ENCODE results near the gene RPP14. TPM values are rescaled to one million over a fixed set of nuclear protein-coding genes. Genes with fewer than 3 reads are reported as not detected.
A peak's percentile ranks its signal among the peaks of the same experiment; 100 is the strongest.
"Not testable (repeated sequence)": the region's sequence is repeated elsewhere in the genome, so short reads cannot be mapped to it uniquely, and the experiment has no call there.

Gene RPP14
- total and polyA plus RNA-seq, 3 experiments from 2014 or later, result 6.3 to 24.5 (median 22.7) TPM

GRCh38 chr3:58285334-58285733, 20.7 kb upstream of the RPP14 start:
- Histone ChIP-seq H3K27ac (ENCODE audit: low read depth, low read length) (no peak overlapping the region), H3K9me3 (ENCODE audit: low read length) (no peaks in the 10 kb centered on the region), H3K36me3 (ENCODE audit: insufficient read depth, low read length) (no peaks in the 10 kb centered on the region), H3K4me3 (ENCODE audit: low read length) (no peak overlapping the region), H3K4me1 (ENCODE audit: insufficient read depth, low read length) (no peaks in the 10 kb centered on the region), H3K27me3 (ENCODE audit: insufficient read depth, low read length, poor library complexity, severe bottlenecking) (no peaks in the 10 kb centered on the region)
- CTCF ChIA-PET, result no interaction called here
- Mint-ChIP-seq H3K27ac (peak overlapping the region in 1 of 8 donors; percentile 22), H3K4me3 (no peak overlapping the region), H3K9me3 (no peaks in the 10 kb centered on the region), H3K4me1 (no peaks in the 10 kb centered on the region), H3K27me3 (no peaks in the 10 kb centered on the region), H3K36me3 (peaks cover 12 to 48% (median 13%) of the 10 kb centered on the region in 3 donors)
- POLR2A ChIA-PET, result no interaction called here
- no peak for DNase-seq

GRCh38 chr3:58287354-58287753, 18.7 kb upstream of the RPP14 start:
- Histone ChIP-seq H3K36me3 (ENCODE audit: insufficient read depth, low read length) (no peaks in the 10 kb centered on the region), H3K4me3 (ENCODE audit: low read length) (no peak overlapping the region), H3K27ac (ENCODE audit: low read depth, low read length) (no peak overlapping the region), H3K9me3 (ENCODE audit: low read length) (no peaks in the 10 kb centered on the region), H3K27me3 (ENCODE audit: insufficient read depth, low read length, poor library complexity, severe bottlenecking) (no peaks in the 10 kb centered on the region), H3K4me1 (ENCODE audit: insufficient read depth, low read length) (no peaks in the 10 kb centered on the region)
- Mint-ChIP-seq H3K36me3 (peaks cover 11 to 38% (median 18%) of the 10 kb centered on the region in 3 donors), H3K4me3 (no peak overlapping the region), H3K27me3 (no peaks in the 10 kb centered on the region), H3K4me1 (no peaks in the 10 kb centered on the region), H3K27ac (no peak overlapping the region), H3K9me3 (no peaks in the 10 kb centered on the region)
- DNase-seq, result no peak
- POLR2A ChIA-PET, result no interaction called here
- CTCF ChIA-PET, result no interaction called here

GRCh38 chr3:58288011-58288728, 17.9 kb upstream of the RPP14 start:
- DNase-seq, result no peak
- Mint-ChIP-seq H3K27me3 (no peaks in the 10 kb centered on the region), H3K36me3 (peaks cover 11 to 35% (median 18%) of the 10 kb centered on the region in 3 donors), H3K4me3 (no peak overlapping the region), H3K9me3 (no peaks in the 10 kb centered on the region), H3K4me1 (no peaks in the 10 kb centered on the region), H3K27ac (peak overlapping the region in 1 of 8 donors; percentile 11)
- Histone ChIP-seq H3K27ac (ENCODE audit: low read depth, low read length) (no peak overlapping the region), H3K9me3 (ENCODE audit: low read length) (no peaks in the 10 kb centered on the region), H3K27me3 (ENCODE audit: insufficient read depth, low read length, poor library complexity, severe bottlenecking) (no peaks in the 10 kb centered on the region), H3K36me3 (ENCODE audit: insufficient read depth, low read length) (no peaks in the 10 kb centered on the region), H3K4me1 (ENCODE audit: insufficient read depth, low read length) (no peaks in the 10 kb centered on the region), H3K4me3 (ENCODE audit: low read length) (no peak overlapping the region)
- POLR2A ChIA-PET, result interaction anchor here (0.5 kb wide), 1 partner anchor 17 kb away, joined by 3 read pairs; no protein-coding TSS in a partner anchor
- CTCF ChIA-PET, result interaction anchor here (0.9 kb wide), 1 partner anchor 18 kb away, joined by 3 read pairs; no protein-coding TSS in a partner anchor

- H3K4me1 Mint-ChIP-seq; H3K4me3 Mint-ChIP-seq; H3K27me3 ChIP-seq (ENCODE audit: insufficient read depth, low read length, poor library complexity, severe bottlenecking); DNase-seq; H3K36me3 ChIP-seq (ENCODE audit: insufficient read depth, low read length); H3K9me3 Mint-ChIP-seq; H3K9me3 ChIP-seq (ENCODE audit: low read length); H3K4me3 ChIP-seq (ENCODE audit: low read length); CTCF ChIA-PET; H3K27ac Mint-ChIP-seq; H3K27ac ChIP-seq (ENCODE audit: low read depth, low read length); POLR2A ChIA-PET; H3K4me1 ChIP-seq (ENCODE audit: insufficient read depth, low read length); H3K27me3 Mint-ChIP-seq: not testable (repeated sequence)
- H3K36me3 Mint-ChIP-seq, result peaks cover 7 to 33% (median 22%) of the 10 kb centered on the region in 3 donors
Observed at GRCh38 chr3:58288964-58289613, 17.0 kb upstream of the RPP14 start.

- H3K4me1 Mint-ChIP-seq; H3K27me3 Mint-ChIP-seq; DNase-seq; POLR2A ChIA-PET; H3K4me3 Mint-ChIP-seq; H3K36me3 ChIP-seq (ENCODE audit: insufficient read depth, low read length); H3K27me3 ChIP-seq (ENCODE audit: insufficient read depth, low read length, poor library complexity, severe bottlenecking); H3K9me3 ChIP-seq (ENCODE audit: low read length); H3K4me3 ChIP-seq (ENCODE audit: low read length); H3K9me3 Mint-ChIP-seq; H3K4me1 ChIP-seq (ENCODE audit: insufficient read depth, low read length); CTCF ChIA-PET; H3K27ac ChIP-seq (ENCODE audit: low read depth, low read length): not testable (repeated sequence)
- Mint-ChIP-seq H3K36me3 (peaks cover 2 to 24% (median 20%) of the 10 kb centered on the region in 3 donors), H3K27ac (peak overlapping the region in 1 of 8 donors; percentile 76)
Observed at GRCh38 chr3:58290446-58290845, 15.6 kb upstream of the RPP14 start.

- H3K9me3 ChIP-seq (ENCODE audit: low read length), result no peaks in the 10 kb centered on the region
- no peak overlapping the region for H3K4me3 ChIP-seq (ENCODE audit: low read length)
- H3K4me1 ChIP-seq (ENCODE audit: insufficient read depth, low read length), result no peaks in the 10 kb centered on the region
- H3K4me1 Mint-ChIP-seq, result no peaks in the 10 kb centered on the region
- DNase-seq, result no peak
- no peaks in the 10 kb centered on the region for H3K27me3 Mint-ChIP-seq
- POLR2A ChIA-PET, result no interaction called here
- H3K27ac Mint-ChIP-seq, result no peak overlapping the region
- no peaks in the 10 kb centered on the region for H3K27me3 ChIP-seq (ENCODE audit: insufficient read depth, low read length, poor library complexity, severe bottlenecking)
- H3K36me3 Mint-ChIP-seq, result peaks cover 2 to 18% (median 16%) of the 10 kb centered on the region in 3 donors
- H3K27ac ChIP-seq (ENCODE audit: low read depth, low read length), result no peak overlapping the region
- CTCF ChIA-PET, result interaction anchor here (2.7 kb wide), 1 partner anchor 15 kb away, joined by 14 read pairs; the partner anchor contains the start of genes HTD2 and RPP14
- no peak overlapping the region for H3K4me3 Mint-ChIP-seq
- no peaks in the 10 kb centered on the region for H3K36me3 ChIP-seq (ENCODE audit: insufficient read depth, low read length)
- peaks cover 0 to 4% (median 0%) of the 10 kb centered on the region in 5 donors for H3K9me3 Mint-ChIP-seq
Observed at GRCh38 chr3:58291671-58292338, 14.2 kb upstream of the RPP14 start.

- H3K9me3 Mint-ChIP-seq, result peaks cover 0 to 4% (median 0%) of the 10 kb centered on the region in 5 donors
- no peaks in the 10 kb centered on the region for H3K4me1 Mint-ChIP-seq
- no peaks in the 10 kb centered on the region for H3K27me3 ChIP-seq (ENCODE audit: insufficient read depth, low read length, poor library complexity, severe bottlenecking)
- ChIA-PET CTCF (interaction anchor here (2.7 kb wide), 1 partner anchor 14 kb away, joined by 14 read pairs; the partner anchor contains the start of genes HTD2 and RPP14), POLR2A (no interaction called here)
- no peaks in the 10 kb centered on the region for H3K36me3 ChIP-seq (ENCODE audit: insufficient read depth, low read length)
- H3K4me3 Mint-ChIP-seq, result no peak overlapping the region
- peak overlapping the region in 2 of 8 donors; percentile 22 to 56 for H3K27ac Mint-ChIP-seq
- H3K4me1 ChIP-seq (ENCODE audit: insufficient read depth, low read length), result no peaks in the 10 kb centered on the region
- no peak overlapping the region for H3K27ac ChIP-seq (ENCODE audit: low read depth, low read length)
- H3K9me3 ChIP-seq (ENCODE audit: low read length), result no peaks in the 10 kb centered on the region
- H3K36me3 Mint-ChIP-seq, result peaks cover 2 to 17% (median 12%) of the 10 kb centered on the region in 3 donors
- DNase-seq, result no peak
- H3K4me3 ChIP-seq (ENCODE audit: low read length), result no peak overlapping the region
- peaks cover 0 to under 1% of the 10 kb centered on the region in 2 donors for H3K27me3 Mint-ChIP-seq
Observed at GRCh38 chr3:58292866-58293265, 13.2 kb upstream of the RPP14 start.

GRCh38 chr3:58293516-58293915, 12.5 kb upstream of the RPP14 start:
- Mint-ChIP-seq H3K4me1 (no peaks in the 10 kb centered on the region), H3K4me3 (no peak overlapping the region), H3K27me3 (peaks cover 3 to 4% of the 10 kb centered on the region in 2 donors), H3K9me3 (peaks cover 0 to 4% (median 0%) of the 10 kb centered on the region in 5 donors), H3K36me3 (peaks cover 2 to 11% (median 6%) of the 10 kb centered on the region in 3 donors), H3K27ac (no peak overlapping the region)
- no peak overlapping the region for H3K27ac ChIP-seq (ENCODE audit: low read depth, low read length)
- ChIA-PET POLR2A (no interaction called here), CTCF (interaction anchor here (2.7 kb wide), 1 partner anchor 13 kb away, joined by 14 read pairs; the partner anchor contains the start of genes HTD2 and RPP14)
- no peak for DNase-seq
- H3K4me1 ChIP-seq (ENCODE audit: insufficient read depth, low read length), result no peaks in the 10 kb centered on the region
- no peaks in the 10 kb centered on the region for H3K27me3 ChIP-seq (ENCODE audit: insufficient read depth, low read length, poor library complexity, severe bottlenecking)
- no peaks in the 10 kb centered on the region for H3K9me3 ChIP-seq (ENCODE audit: low read length)
- H3K36me3 ChIP-seq (ENCODE audit: insufficient read depth, low read length), result no peaks in the 10 kb centered on the region
- no peak overlapping the region for H3K4me3 ChIP-seq (ENCODE audit: low read length)

Measured in CD8-positive, alpha-beta memory T cell (primary cell).